Ishikawa (cell line): Measurements from ENCODE around the gene TSC22D1.

ENCODE experiments used
- EGR1 ChIP-seq: IDR thresholded peaks from 2 replicates; pipeline ENCODE4 v1.6.1; 2012
- MAX ChIP-seq: IDR thresholded peaks from 2 replicates; pipeline ENCODE4 v1.6.1; 2012
- TCF12 ChIP-seq: IDR thresholded peaks from 2 replicates; pipeline ENCODE4 v1.6.1; 2012; ENCODE audit warnings: low read depth
- TEAD4 ChIP-seq: IDR thresholded peaks from 2 replicates; pipeline ENCODE4 v1.6.1; 2012

- TF ChIP-seq MAX, result no peak
- TF ChIP-seq EGR1, result no peak
- no peak for TF ChIP-seq TCF12
- no peak for TF ChIP-seq TEAD4
These were observed 123.7 kb downstream of the TSC22D1 start for GRCh38 chr13:44452418-44452817.
